Liver (tissue), 9 donors: ENCODE results near the gene WASF2. TPM values are rescaled to one million over a fixed set of nuclear protein-coding genes. Genes with fewer than 3 reads are reported as not detected.

Experiments
- DNase-seq: peaks from one replicate; pipeline ENCODE4 v3.0.0-alpha.2; 2017; ENCODE audit warnings: low spot score
- H3K27ac ChIP-seq, 2 donors: one replicate each; pipeline ENCODE4 v1.7.0; 2013; ENCODE audit warnings: inconsistent platforms in 2 of 2, low read length in 2 of 2, control low read depth in 1 of 2, low read depth in 1 of 2, mild to moderate bottlenecking in 1 of 2
- H3K27me3 ChIP-seq, 4 donors: one replicate each; pipeline versions ENCODE4 v1.6.1 to v1.7.0; 2013; ENCODE audit warnings: low read length in 3 of 4, inconsistent platforms in 1 of 4, mild to moderate bottlenecking in 1 of 4, moderate library complexity in 1 of 4; ENCODE audit not compliant: control insufficient read depth in 4 of 4, insufficient read depth in 4 of 4
- H3K36me3 ChIP-seq, 4 donors: one replicate each; pipeline versions ENCODE4 v1.6.1 to v1.7.0; 2013; ENCODE audit warnings: low read length in 3 of 4, mild to moderate bottlenecking in 3 of 4, low read depth in 1 of 4, moderate library complexity in 1 of 4; ENCODE audit not compliant: control insufficient read depth in 4 of 4, insufficient read depth in 3 of 4
- H3K4me1 ChIP-seq, 4 donors: one replicate each; pipeline versions ENCODE4 v1.6.1 to v1.7.0; 2013; ENCODE audit warnings: low read length in 3 of 4, mild to moderate bottlenecking in 3 of 4, moderate library complexity in 1 of 4; ENCODE audit not compliant: control insufficient read depth in 4 of 4, insufficient read depth in 4 of 4
- H3K4me3 ChIP-seq, 3 donors: one replicate each; pipeline versions ENCODE4 v1.6.1 to v1.7.0; 2013; ENCODE audit warnings: low read length in 3 of 3, control low read depth in 1 of 3, low read depth in 1 of 3, mild to moderate bottlenecking in 1 of 3
- H3K9ac ChIP-seq, 2 donors: one replicate each; pipeline ENCODE4 v1.7.0; 2013; ENCODE audit warnings: low read length in 2 of 2, mild to moderate bottlenecking in 2 of 2, moderate library complexity in 2 of 2, control low read depth in 1 of 2, low read depth in 1 of 2
- H3K9me3 ChIP-seq, 4 donors: one replicate each; pipeline versions ENCODE4 v1.6.1 to v1.7.0; 2013; ENCODE audit warnings: low read length in 3 of 4; ENCODE audit not compliant: control insufficient read depth in 4 of 4
- CTCF ChIP-seq: fragments of 150-350 bp; IDR thresholded peaks from 2 replicates; pipeline ENCODE4 v1.5.1; 2017; ENCODE audit warnings: improper control_type of control experiment, low read depth, low read length; ENCODE audit not compliant: missing input control
- EGR1 ChIP-seq, 2 donors: IDR thresholded peaks; 2 replicates each; pipeline ENCODE4 v1.6.1; 2016 to 2018; ENCODE audit warnings: antibody characterized with exemption in 2 of 2, low read depth in 2 of 2
- FOXA1 ChIP-seq: IDR thresholded peaks from 2 replicates; pipeline ENCODE4 v1.6.1; 2016; ENCODE audit warnings: antibody characterized with exemption
- FOXA2 ChIP-seq: IDR thresholded peaks from 2 replicates; pipeline ENCODE4 v1.6.1; 2016; ENCODE audit warnings: antibody characterized with exemption
- GABPA ChIP-seq, 2 donors: IDR thresholded peaks in 1 of 2; conservative IDR thresholded peaks in 1 of 2; 2 replicates each; pipeline ENCODE4 v1.6.1; 2016; ENCODE audit warnings: antibody characterized with exemption in 2 of 2, mild to moderate bottlenecking in 1 of 2, moderate library complexity in 1 of 2
- HNF4A ChIP-seq, 2 donors: conservative IDR thresholded peaks; 2 replicates each; pipeline ENCODE4 v1.6.1; 2016; ENCODE audit warnings: antibody characterized with exemption in 2 of 2, mild to moderate bottlenecking in 2 of 2
- HNF4G ChIP-seq: IDR thresholded peaks from 2 replicates; pipeline ENCODE4 v1.6.1; 2016; ENCODE audit warnings: antibody characterized with exemption
- JUND ChIP-seq, 2 donors: IDR thresholded peaks; 2 replicates each; pipeline ENCODE4 v1.6.1; 2016; ENCODE audit warnings: antibody characterized with exemption in 2 of 2
- MAX ChIP-seq: IDR thresholded peaks from 2 replicates; pipeline ENCODE4 v1.6.1; 2016; ENCODE audit warnings: antibody characterized with exemption
- NR2F2 ChIP-seq: IDR thresholded peaks from 2 replicates; pipeline ENCODE4 v1.6.1; 2016; ENCODE audit warnings: antibody characterized with exemption
- RAD21 ChIP-seq, 2 donors: IDR thresholded peaks; 2 replicates each; pipeline ENCODE4 v1.6.1; 2016; ENCODE audit warnings: antibody characterized with exemption in 2 of 2, mild to moderate bottlenecking in 2 of 2
- RXRA ChIP-seq, 2 donors: IDR thresholded peaks; 2 replicates each; pipeline ENCODE4 v1.6.1; 2017 to 2018; ENCODE audit warnings: antibody characterized with exemption in 2 of 2, mild to moderate bottlenecking in 1 of 2
- SP1 ChIP-seq: IDR thresholded peaks from 2 replicates; pipeline ENCODE4 v1.6.1; 2018; ENCODE audit warnings: antibody characterized with exemption, mild to moderate bottlenecking
- TAF1 ChIP-seq: conservative IDR thresholded peaks from 2 replicates; pipeline ENCODE4 v1.6.1; 2016; ENCODE audit warnings: antibody characterized with exemption, mild to moderate bottlenecking
- YY1 ChIP-seq: IDR thresholded peaks from 2 replicates; pipeline ENCODE4 v1.6.1; 2016; ENCODE audit warnings: antibody characterized with exemption, mild to moderate bottlenecking
- ZBTB33 ChIP-seq: IDR thresholded peaks from 2 replicates; pipeline ENCODE4 v1.6.1; 2016; ENCODE audit warnings: antibody characterized with exemption
- WGBS: extraction: QIAGEN DNeasy Blood & Tissue Kit; methylation state at CpG from one replicate; pipeline ENCODE4 v1.1.7; 2013; 5-methylcytosine and 5-hydroxymethylcytosine counted together
- polyA plus RNA-seq, 2 donors: library from polyadenylated mRNA; stranded (reverse) in 1 of 2; unstranded in 1 of 2; fragments of 200-250 nt in 1 of 2; fragments of >200 nt in 1 of 2; fragmentation: Nextera tagmentation in 1 of 2; extraction: Ambion mirVana in 1 of 2; gene quantifications; one replicate each; pipeline versions ENCODE4 v1.2.1 to v1.2.3, GENCODE V29; 2013 to 2015
- total RNA-seq, 2 donors: library from RNA; depleted of rRNA; stranded (reverse); fragments of >200 nt; gene quantifications; one replicate each; pipeline ENCODE4 v1.2.3, GENCODE V29; 2014
- TF ChIP-seq, protein P1 (sequence below): IDR thresholded peaks from 2 replicates; pipeline ENCODE4 v1.6.1; 2016; ENCODE audit warnings: antibody characterized with exemption, mild to moderate bottlenecking
- TF ChIP-seq, protein P2 (sequence below): IDR thresholded peaks from 2 replicates; pipeline ENCODE4 v1.6.1; 2016; ENCODE audit warnings: antibody characterized with exemption
- donor health status: healthy.
- donor health status: healthy.
- donor health status: healthy.
- donor health status: healthy.
- donor health status: healthy.

WASF2 gene
- total and polyA plus RNA-seq, 4 donors = 11.6 to 37.7 (median 18.7) TPM

DNA sequence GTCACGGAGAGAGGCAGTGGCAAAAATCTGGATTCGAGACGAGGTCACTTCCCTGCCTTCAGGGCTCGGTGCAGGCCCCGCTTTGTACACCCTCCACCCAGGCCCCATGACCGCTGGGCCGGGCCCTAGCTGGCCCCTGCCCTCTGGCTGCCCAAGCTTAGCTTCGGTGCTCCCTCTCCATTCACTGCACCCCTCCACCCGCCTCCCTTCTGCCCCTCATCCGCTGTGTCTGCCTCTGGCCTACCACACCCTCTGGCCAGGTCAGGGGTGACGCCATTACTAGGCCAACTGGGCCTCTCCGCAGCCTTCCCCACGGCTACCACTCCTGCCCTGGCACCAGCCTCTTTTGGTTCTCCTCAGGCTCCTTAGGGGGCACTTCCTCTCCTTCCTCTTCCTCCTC is 106.3 kb downstream of the WASF2 start:
- no peaks in the 10 kb centered on the region for H3K4me1 ChIP-seq
- 91% methylated on average over 13 of the region's 13 CpGs for WGBS
- no peaks in the 10 kb centered on the region for H3K27me3 ChIP-seq
- H3K4me3 ChIP-seq = no peak overlapping the region
- H3K36me3 ChIP-seq = no peaks in the 10 kb centered on the region
- H3K27ac ChIP-seq = no peak overlapping the region
- TF ChIP-seq, protein P1, sequence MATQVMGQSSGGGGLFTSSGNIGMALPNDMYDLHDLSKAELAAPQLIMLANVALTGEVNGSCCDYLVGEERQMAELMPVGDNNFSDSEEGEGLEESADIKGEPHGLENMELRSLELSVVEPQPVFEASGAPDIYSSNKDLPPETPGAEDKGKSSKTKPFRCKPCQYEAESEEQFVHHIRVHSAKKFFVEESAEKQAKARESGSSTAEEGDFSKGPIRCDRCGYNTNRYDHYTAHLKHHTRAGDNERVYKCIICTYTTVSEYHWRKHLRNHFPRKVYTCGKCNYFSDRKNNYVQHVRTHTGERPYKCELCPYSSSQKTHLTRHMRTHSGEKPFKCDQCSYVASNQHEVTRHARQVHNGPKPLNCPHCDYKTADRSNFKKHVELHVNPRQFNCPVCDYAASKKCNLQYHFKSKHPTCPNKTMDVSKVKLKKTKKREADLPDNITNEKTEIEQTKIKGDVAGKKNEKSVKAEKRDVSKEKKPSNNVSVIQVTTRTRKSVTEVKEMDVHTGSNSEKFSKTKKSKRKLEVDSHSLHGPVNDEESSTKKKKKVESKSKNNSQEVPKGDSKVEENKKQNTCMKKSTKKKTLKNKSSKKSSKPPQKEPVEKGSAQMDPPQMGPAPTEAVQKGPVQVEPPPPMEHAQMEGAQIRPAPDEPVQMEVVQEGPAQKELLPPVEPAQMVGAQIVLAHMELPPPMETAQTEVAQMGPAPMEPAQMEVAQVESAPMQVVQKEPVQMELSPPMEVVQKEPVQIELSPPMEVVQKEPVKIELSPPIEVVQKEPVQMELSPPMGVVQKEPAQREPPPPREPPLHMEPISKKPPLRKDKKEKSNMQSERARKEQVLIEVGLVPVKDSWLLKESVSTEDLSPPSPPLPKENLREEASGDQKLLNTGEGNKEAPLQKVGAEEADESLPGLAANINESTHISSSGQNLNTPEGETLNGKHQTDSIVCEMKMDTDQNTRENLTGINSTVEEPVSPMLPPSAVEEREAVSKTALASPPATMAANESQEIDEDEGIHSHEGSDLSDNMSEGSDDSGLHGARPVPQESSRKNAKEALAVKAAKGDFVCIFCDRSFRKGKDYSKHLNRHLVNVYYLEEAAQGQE = no peak
- TF ChIP-seq FOXA2 (no peak), HNF4G (no peak), RAD21 (IDR thresholded peaks at IDR 0.05) (no peak), HNF4A (conservative IDR thresholded peaks at IDR 0.05) (no peak), TAF1 (no peak), CTCF (no peak), FOXA1 (no peak)
- H3K9ac ChIP-seq = no peak overlapping the region
- H3K9me3 ChIP-seq = no peaks in the 10 kb centered on the region
- DNase-seq = no peak

GRCh38 chr1:27383039-27383605 is 106.8 kb downstream of the WASF2 start, which contains the start of gene CD164L2:
Gene CD164L2 (minus strand): TSS chr1:27383333. CDS start chr1:27383239, 94 bp downstream.
- H3K27me3 ChIP-seq = no peaks in the 10 kb centered on the region
- DNase-seq = no peak
- WGBS = 20% methylated on average over 43 of the region's 43 CpGs
- no peaks in the 10 kb centered on the region for H3K9me3 ChIP-seq
- no peaks in the 10 kb centered on the region for H3K4me1 ChIP-seq
- H3K27ac ChIP-seq = no peak within 1 kb of the TSS
- no peaks in the 10 kb centered on the region for H3K36me3 ChIP-seq
- peak within 1 kb of the TSS in 1 of 3 donors; percentile 3 for H3K4me3 ChIP-seq
- TF ChIP-seq FOXA2 (no peak), EGR1 (IDR thresholded peaks at IDR 0.05; ENCODE audit: low read depth in 2 of 2) (no peak), RAD21 (IDR thresholded peaks at IDR 0.05) (no peak), HNF4A (conservative IDR thresholded peaks at IDR 0.05) (no peak), YY1 (no peak), MAX (no peak), GABPA (IDR thresholded peaks at IDR 0.05 in 1 of 2, conservative IDR thresholded peaks at IDR 0.05 in 1 of 2) (no peak), RXRA (IDR thresholded peaks at IDR 0.05) (no peak), HNF4G (no peak), FOXA1 (no peak), TAF1 (no peak), ZBTB33 (no peak), JUND (IDR thresholded peaks at IDR 0.05) (no peak), CTCF (no peak), NR2F2 (no peak), SP1 (no peak)
- TF ChIP-seq, protein P1 = no peak
- TF ChIP-seq, protein P2, sequence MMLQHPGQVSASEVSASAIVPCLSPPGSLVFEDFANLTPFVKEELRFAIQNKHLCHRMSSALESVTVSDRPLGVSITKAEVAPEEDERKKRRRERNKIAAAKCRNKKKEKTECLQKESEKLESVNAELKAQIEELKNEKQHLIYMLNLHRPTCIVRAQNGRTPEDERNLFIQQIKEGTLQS = no peak
- no peak within 1 kb of the TSS for H3K9ac ChIP-seq
